NB4 (cell line): Measurements from ENCODE around the gene SPIC.

ENCODE experiments used
- POLR2A ChIP-seq: IDR thresholded peaks from 2 replicates; pipeline ENCODE4 v1.6.1; 2011; ENCODE audit warnings: mild to moderate bottlenecking; ENCODE audit not compliant: insufficient read length; ENCODE audit errors: extremely low read depth
- TF ChIP-seq, protein P1 (sequence below): IDR thresholded peaks from one replicate; pipeline ENCODE4 v1.5.1; 2012; ENCODE audit warnings: low read depth, low read length
- TF ChIP-seq, protein P2 (sequence below): IDR thresholded peaks from 2 replicates; pipeline ENCODE4 v1.6.1; 2011; ENCODE audit warnings: low read depth, low read length

DNA sequence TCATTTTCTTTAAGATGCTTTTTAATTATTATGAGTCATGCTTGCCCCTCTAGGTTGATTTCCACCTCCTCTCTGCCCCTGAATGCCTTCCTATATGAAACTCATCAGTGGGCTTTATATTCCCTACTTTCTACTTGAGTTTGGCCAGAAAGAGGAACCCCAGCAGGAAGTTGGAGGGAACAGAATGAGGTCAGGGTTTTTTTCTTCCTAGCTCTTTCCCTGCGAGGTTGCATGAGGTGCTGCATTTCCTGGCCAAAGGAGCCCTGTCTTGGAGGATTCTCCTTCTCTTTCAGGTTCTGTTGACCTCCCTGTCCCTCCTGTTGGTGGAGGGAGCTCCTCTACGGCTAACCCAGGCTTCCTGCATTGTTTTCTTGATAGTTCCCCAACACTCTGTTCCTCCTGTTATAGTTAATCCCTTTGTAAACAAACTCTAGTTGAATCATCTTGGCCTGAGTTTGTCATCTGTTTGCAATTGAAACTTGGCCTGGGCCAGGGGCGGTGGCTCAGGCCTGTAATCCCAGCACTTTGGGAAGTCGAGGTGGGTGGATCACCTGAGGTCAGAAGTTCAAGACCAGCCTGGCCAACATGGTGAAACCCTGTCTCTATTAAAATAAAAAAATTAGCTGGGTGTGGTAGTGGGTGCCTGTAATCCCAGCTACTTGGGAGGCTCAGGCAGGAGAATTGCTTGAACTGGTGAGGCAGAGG, 15.3 kb upstream of the SPIC start:
- TF ChIP-seq, protein P1, sequence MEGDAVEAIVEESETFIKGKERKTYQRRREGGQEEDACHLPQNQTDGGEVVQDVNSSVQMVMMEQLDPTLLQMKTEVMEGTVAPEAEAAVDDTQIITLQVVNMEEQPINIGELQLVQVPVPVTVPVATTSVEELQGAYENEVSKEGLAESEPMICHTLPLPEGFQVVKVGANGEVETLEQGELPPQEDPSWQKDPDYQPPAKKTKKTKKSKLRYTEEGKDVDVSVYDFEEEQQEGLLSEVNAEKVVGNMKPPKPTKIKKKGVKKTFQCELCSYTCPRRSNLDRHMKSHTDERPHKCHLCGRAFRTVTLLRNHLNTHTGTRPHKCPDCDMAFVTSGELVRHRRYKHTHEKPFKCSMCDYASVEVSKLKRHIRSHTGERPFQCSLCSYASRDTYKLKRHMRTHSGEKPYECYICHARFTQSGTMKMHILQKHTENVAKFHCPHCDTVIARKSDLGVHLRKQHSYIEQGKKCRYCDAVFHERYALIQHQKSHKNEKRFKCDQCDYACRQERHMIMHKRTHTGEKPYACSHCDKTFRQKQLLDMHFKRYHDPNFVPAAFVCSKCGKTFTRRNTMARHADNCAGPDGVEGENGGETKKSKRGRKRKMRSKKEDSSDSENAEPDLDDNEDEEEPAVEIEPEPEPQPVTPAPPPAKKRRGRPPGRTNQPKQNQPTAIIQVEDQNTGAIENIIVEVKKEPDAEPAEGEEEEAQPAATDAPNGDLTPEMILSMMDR: no peak
- no peak for TF ChIP-seq POLR2A
- TF ChIP-seq, protein P2, sequence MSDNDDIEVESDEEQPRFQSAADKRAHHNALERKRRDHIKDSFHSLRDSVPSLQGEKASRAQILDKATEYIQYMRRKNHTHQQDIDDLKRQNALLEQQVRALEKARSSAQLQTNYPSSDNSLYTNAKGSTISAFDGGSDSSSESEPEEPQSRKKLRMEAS: no peak
